HG03064 (cell line): ENCODE data around the gene USP36.
A peak's percentile ranks its signal among the peaks of the same experiment; 100 is the strongest.
"Not testable (repeated sequence)": the region's sequence is repeated elsewhere in the genome, so short reads cannot be mapped to it uniquely, and the experiment has no call there.

Experiments used
- ATAC-seq: cut with Tn5 transposase; IDR thresholded peaks from one replicate; pipeline ENCODE4 v1.9.1; 2021; ENCODE audit warnings: low read depth; ENCODE audit not compliant: unreplicated experiment

USP36 gene

DNA sequence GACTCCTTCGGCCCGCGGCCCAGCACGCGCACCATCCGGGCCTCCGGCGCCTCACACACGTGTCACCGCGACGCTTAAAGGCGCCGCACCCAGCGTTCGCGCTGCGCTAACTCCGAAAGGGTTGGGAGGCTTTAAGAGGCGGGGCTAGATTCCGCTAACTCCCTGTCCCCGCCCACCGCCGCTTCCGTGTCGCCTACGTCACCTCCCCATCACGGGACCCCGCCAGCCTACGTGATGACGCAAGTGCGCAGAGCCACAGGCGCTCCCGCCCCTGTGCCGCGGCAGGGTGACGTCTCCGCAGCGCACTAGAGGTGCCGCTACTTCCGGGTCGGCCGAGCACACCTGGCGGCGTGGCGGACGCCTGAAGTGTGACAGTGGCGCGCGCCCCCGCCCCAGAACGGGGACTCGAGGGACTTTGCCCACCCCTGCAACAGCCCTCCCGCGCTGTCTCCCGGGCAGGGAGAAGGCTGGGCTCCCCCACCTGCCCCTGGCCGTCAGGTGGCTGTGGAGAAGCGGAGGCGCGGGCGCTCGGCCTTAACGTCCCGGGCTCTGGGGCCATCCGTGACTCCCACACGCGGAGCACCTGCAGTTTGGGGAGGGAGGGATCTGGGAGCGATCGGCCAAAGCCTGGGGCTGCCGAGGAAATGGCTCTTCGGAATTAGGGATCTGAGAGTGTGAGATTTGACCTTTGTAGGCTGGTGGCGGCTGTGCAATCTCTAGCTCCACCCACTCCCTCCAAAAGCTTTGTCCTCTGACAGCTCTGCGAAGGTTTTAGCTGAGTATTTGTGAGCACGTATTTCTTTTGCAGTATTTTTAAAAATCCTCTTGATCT, at the start of gene USP36:
Gene USP36 (minus strand): TSS at position 35 of the 832 bp plus-strand sequence. CDS start 4,451 bp downstream, outside the sequence.
- ATAC-seq, result peak; percentile 85

DNA sequence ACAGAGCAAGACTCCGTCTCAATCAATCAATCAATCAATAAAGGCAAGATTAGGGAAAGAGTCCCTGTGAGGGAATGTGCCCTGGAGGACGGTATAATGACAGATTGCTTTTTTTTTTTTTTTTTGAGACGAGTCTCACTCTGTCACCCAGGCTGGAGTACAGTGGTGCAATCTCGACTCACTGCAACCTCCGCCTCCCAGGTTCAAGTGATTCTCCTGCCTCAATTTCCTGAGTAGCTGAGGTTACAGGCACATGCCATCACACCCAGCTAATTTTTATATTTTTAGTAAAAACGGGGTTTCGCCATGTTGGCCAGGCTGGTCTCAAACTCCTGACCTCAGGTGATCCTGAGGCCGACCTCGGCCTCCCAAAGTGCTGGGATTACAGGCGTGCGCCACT, 49.5 kb upstream of the USP36 start:
- not testable (repeated sequence) for ATAC-seq

DNA sequence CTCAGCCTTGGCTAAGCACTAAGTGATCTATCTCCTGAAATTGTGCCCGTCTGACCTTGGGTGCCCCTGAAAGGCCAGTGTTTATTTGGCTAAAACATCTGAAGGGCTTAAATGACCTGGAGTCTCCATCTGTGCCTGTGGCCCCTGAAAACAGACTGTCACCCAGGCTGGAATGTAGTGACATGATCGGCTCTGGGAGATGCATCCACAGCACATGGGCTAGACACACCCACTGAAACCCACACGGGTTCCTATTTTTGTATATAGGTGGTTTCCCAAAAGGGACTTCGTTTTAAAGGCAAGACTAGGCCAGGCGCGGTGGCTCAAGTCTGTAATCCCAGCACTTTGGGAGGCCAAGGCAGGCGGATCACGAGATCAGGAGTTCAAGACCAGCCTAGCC, 48.9 kb upstream of the USP36 start:
- ATAC-seq, result no peak

DNA sequence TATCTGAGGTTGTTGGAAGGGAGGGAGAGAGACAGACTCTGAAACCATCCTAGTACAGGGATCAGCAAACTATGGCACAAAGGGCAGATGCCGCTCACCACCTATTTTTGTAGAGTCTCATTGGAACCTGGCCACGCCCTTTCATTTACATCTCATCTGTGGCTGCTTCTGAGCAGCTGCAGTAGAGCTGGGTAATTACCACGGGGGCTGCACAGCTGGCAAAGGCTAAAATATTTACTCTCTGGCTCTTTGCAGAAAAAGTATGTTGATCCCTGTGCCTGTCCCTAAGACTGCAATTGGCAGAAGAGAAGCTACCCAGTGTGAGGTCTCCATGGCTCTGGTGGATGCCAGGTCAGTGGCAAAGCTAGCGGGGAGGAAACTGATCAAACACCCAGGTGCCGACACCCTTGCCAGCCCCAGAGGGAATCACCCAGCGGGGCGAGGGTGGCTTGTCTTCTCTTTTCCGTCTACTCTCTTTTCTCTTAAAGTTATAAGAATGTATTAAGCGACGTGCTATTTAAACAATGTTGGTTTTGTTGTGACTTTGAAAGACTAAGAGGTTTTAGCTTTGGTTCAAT, 48.4 kb upstream of the USP36 start:
- ATAC-seq, result no peak

DNA sequence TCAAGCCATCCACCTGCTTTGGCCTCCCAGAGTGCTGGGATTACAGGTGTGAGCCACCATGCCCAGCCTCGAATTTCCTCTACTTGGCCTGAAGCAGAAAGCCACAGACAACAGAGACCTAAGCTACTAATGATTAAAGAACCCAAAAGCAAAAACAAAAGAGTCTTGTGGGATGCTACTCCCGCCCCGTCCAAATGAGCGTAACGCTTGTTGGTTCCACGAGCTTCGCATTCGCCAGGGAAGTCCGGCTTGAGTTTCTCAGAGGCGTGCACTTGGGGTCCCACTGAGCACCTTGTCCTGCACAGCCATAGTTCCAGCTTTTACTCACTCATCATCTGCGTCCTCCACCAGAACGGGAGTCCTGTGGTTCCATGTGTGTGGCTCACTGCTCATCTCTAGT, 46.3 kb upstream of the USP36 start:
- ATAC-seq, result no peak

DNA sequence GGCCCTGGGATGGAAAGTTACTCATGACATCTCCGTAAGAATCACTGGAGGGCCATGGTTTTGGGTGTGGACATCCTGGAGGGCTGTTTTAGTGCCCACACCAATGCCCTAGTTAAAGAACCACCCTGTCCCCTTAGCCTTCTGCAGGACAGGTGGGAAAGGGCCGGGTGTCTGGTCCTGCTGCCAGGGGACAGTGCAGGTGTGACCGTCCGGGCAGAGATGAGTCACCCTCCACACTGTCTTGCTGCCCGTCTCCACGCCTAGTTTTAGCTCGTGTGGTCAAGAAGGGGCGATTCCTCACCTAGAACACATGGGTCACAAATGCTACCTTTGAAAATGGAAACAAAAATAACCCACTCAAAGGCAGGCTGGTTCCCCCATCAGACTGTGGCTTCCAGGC, 45.3 kb upstream of the USP36 start:
- no peak for ATAC-seq

DNA sequence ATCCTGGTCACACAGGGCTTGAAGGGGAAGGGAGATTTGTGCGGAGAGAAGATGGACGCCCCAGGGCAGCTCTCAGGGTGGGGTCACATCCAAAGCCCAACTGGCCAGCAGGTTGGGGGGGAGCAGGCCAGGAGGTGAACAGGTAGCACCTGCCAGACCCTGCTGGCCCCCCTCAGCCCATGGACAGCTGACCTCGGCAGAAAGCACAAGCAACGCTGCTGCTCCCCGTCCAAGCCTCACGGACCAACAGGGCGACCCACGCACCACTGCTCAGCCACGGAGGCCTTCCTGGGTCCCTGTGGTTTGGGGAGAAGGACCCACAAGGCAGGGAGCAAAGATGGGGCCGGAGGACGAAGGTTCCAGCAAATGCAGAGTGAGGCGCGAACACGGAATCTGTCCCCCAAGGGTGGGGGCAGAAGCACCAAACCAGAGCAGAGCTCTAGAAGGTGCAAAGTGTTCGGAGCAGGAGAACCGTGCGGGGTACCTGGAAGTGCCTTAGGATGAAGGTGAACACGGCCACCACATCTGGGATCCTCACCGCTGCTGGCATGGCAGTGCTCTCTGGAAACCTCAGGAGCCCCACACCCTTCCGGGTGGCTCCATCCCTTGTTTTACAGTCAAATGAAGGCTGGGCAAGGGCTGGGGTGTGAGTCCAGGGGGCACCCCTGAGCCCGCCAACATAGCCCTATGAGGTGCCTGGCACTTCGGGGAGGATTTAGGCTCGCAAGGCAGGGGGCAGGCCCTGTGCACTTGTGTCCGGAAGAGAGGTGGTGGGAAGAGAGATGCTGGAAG, 44.5 kb upstream of the USP36 start:
- ATAC-seq, result no peak

DNA sequence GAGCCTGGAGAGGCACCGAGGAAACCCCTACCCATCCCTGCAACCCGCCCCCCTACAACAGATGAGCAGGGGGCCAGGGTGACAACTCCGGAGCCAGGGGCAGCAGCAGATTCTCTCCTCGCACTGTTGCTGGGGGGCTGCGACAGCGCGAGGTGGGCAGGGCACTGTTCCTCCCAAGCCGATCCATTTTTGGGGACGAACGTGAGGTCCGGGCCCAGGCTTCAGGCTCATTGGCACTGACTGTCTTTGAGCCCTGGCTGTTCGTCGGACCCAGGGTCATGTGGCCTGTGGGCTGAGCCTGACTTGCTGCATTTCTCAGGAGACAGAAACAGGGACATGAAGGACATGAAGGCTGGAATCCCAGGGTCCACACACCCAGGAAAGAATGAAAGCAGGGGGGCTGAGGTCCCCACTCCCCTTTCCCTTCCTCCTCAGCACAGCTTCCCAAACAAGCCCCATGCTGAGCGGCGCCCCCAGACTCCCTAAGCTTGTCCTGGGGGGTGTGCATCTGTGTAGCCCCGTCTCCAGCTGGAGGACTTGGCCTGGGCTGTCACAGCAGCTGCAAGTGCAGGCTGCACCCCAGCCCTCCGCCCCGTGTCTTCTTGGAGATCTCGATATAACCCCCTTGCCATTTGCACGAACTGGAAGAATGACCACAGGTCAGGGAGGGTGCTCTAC, 43.7 kb upstream of the USP36 start:
- ATAC-seq, result no peak

DNA sequence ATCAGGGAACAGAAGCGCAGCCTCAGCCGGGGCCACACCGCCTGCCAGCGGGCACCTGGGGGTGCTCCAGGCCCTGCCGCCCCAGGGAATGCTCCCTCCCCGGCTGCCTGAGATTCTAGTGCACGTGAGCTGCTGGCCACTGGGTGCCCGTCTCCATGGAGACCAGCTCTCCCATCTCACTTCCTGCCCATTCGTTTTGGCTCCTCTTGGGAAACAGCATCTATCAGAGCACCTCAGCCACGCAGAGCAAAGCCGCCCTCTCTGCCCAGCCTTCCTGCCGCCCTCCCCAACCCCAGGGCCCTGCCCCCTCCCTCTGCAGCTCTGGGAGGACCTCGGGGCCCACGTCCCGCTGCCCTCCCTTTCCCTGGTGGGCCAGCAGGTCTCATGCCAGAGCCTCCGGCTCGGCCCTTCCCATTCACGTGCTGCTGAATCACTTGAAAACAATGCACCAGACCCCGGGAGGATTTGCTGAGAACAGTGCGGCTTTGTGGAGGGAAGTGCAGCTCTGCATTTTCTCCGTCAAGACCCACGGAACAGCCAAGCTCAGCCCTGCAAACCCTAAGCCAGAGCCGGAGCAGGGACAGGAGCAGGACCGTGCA, 43.0 kb upstream of the USP36 start:
- ATAC-seq, result no peak

DNA sequence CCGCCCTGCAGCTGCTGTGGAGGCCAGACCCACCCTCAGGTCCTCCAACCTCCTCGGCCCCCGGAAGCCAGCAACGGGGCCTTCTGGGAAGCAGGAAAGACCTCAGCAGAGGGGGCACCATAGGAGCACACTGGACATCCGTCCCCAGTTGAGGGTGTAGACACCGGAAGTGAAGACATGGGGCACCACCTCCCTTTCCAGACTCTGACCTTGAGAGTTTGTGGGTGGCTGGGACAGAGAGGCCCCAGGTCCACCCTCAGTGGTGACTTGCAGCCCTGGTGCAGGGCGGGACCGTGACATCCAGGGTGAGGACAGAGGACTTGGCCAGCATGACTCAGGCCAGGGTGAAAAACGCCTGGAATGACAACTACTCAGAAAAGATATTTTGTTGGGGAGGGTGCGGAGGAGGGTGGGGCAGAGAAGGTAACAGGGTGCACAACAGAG, 42.5 kb upstream of the USP36 start:
- ATAC-seq, result no peak

DNA sequence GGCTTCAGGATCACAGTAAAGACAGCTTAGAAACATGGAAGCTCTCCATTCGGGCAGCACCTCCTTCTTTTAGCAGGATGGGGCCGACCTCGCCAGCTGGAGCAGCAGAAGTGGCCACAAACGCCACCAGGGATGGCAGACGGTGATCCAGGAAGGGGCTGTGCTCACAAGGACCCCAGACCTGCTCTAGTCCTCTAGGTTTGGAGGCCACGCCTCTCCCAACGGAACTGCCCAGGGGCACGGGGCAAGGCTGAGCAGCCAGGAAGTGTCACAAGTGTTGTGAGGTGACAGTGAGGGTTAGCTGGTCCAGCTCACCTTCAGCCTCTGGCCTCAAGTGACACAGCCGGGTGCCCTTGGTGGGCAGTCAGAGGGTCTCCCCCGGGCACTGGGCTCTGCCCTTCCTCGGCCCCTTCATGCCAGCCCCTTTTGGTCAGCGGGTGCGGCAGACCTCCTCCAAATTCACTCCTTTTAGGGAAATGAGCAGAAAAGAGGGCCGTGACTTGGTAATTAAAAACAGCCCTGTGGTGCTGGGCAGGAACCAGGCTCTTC, 42.0 kb upstream of the USP36 start:
- no peak for ATAC-seq

DNA sequence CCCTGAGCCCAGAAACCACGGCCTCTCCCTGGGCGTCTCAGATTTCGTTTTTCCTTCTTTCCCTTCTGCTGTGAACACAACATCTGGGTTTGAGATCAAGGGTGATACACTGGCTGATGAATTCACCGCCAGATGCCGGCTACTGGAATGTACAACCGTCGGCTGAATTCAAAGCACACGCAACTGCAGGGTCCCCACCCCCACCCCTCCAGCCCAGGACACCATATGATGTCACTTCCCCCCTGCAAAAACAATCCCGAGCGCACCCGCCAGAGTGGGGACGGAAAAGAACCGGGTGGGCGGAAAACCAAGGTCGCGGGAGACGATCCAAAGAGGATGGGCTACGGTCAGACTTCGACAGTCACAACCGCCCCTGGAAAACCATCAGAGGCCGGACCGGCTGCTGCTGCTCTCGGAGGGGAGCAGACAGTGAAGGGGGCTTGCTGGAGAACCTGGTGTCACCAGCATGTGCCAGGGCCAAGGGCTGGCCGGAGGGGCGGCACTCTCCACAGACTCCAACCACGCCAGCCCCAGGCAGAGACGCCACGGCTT, 39.1 kb upstream of the USP36 start:
- no peak for ATAC-seq

DNA sequence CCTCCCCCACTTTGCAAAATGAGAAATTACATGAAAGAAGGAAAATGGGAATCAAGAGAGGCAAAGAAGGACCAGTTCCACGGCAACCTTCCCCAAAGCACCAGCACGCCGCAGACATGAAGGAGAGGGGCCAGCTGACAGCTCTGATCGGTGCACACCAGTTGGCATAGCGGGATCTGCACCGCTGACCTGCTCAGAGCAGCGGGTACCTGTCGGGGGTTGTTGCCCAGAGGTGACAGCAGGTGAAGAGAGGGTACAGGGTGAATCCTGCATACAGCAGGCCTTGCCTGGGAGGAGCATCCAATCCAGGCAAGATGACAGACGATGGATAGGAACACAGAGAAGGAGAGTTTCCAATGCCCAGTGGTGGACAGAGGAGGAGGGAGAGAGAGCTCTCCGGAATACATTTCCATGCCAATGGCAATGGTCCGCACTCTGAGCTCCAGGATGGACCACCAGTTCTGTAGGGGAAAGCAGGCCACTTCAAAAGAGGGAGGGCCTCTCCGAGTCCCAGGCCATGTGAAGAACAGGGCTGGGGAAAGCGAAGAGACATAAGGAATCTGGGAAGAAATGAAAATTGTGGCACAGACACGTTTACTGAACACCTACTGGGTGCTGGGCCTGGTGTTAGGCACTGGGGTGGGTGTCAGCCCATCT, 38.4 kb upstream of the USP36 start:
- ATAC-seq, result no peak

DNA sequence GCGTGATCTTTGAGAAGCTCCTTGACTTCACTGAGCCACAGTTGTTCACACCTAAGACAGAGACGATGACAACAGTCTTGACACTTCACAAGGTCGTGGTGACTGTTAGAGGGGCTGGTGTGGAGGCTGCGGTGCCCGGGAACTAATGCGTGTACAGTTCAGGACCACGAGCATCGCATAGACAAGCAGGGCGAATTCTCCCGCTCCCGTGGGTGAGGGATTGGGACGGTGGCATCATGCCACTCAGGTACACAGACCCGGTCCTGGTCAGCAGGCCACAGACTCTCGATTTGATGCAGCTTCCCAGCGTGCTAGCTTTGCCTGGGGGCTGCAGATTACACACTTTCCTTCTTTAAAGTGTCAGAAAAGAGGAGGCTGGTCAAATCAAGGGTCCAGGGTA, 37.6 kb upstream of the USP36 start:
- ATAC-seq, result no peak

DNA sequence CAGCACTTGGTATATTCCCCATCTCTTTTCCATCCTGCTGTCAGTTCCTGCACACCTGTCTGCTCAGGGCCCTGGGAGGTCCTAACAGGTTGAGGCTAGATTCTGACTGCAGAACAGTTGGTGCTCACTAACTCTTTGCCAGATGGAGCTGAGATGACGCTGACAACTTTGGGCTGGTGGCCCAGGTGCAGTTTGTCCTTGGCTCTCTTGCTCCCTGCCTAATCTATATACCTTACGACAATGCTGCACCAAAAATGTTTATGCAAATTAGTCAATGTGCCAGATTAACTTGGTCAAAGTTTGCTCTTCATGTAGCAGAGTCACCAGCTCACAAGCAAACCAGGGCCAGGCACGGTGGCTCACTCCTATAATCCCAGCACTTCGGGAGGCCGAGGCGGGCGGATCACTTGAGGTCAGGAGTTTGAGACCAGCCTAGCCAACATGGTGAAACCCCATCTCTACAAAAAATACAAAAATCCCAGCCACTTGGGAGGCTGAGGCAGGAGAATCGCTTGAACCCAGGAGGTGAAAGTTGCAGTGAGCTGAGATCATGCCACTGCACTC, 36.4 kb upstream of the USP36 start:
- not testable (repeated sequence) for ATAC-seq

DNA sequence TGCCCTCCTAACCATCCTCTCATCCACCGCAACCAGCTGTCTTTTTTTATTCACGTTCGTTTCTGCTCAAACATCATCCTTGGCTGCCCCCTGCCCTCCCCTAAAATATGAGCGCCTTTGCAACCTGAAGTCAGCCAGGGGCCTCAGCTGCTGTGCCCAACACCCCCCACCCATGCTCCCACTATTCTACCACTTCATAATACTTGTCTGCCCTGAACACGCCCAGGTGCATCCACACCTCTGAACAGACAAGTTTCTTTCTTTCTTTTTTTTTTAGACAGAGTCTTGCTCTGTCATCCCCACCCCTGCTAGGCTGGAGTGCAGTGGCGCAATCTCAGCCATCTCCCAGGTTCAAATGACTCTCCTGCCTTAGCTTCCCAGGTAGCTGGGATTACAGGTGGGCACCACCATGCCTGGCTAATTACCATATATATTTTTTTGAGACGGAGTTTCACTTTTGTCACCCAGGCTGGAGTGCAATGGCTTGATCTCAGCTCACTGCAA, 35.5 kb upstream of the USP36 start:
- ATAC-seq, result no peak

DNA sequence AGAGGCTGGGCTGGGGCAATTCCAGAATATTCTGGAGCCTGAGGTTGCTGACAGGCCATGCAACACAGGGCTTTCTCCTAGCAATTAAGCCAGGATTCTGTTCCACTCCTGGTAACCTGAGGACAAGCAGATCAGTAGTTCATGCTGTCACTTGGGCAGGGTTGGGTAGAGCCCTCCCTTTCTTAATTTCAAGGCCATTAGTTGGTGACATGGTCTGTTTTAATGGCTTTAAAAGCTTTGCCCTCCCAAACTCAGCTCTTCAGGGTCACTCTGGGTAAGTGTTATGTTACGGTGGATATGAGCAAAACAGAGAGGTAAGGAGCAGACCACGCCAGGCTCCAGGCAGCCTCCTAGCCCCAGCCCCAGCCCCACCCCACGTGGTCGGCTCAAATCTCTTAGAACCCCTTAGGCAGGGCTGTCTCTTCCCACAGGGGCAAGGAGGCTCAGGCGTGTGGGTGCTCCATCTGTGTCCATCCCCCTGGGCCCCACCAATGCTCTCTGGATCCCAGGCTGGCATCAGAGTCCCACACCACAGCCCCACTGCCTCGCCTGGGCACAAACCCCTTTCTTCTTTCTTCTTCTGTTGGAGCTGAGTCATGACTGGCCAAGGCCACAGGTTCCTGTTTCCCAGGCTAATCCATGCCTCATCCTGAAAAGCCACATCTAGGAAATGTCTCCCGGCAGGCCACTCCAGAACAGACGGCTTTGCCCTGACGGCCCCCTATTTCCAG, 34.9 kb upstream of the USP36 start:
- no peak for ATAC-seq
